Right hindlimb (tissue), 1 donor: ENCODE results near the gene USP19.
A peak's percentile ranks its signal among the peaks of the same experiment; 100 is the strongest.

Experiments used
- DNase-seq: peaks from one replicate; pipeline ENCODE4 v3.0.0-alpha.2; 2018

The USP19 gene, protein sequence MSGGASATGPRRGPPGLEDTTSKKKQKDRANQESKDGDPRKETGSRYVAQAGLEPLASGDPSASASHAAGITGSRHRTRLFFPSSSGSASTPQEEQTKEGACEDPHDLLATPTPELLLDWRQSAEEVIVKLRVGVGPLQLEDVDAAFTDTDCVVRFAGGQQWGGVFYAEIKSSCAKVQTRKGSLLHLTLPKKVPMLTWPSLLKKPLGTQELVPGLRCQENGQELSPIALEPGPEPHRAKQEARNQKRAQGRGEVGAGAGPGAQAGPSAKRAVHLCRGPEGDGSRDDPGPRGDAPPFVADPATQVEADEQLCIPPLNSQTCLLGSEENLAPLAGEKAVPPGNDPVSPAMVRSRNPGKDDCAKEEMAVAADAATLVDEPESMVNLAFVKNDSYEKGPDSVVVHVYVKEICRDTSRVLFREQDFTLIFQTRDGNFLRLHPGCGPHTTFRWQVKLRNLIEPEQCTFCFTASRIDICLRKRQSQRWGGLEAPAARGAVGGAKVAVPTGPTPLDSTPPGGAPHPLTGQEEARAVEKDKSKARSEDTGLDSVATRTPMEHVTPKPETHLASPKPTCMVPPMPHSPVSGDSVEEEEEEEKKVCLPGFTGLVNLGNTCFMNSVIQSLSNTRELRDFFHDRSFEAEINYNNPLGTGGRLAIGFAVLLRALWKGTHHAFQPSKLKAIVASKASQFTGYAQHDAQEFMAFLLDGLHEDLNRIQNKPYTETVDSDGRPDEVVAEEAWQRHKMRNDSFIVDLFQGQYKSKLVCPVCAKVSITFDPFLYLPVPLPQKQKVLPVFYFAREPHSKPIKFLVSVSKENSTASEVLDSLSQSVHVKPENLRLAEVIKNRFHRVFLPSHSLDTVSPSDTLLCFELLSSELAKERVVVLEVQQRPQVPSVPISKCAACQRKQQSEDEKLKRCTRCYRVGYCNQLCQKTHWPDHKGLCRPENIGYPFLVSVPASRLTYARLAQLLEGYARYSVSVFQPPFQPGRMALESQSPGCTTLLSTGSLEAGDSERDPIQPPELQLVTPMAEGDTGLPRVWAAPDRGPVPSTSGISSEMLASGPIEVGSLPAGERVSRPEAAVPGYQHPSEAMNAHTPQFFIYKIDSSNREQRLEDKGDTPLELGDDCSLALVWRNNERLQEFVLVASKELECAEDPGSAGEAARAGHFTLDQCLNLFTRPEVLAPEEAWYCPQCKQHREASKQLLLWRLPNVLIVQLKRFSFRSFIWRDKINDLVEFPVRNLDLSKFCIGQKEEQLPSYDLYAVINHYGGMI (N-terminal part only)

DNA sequence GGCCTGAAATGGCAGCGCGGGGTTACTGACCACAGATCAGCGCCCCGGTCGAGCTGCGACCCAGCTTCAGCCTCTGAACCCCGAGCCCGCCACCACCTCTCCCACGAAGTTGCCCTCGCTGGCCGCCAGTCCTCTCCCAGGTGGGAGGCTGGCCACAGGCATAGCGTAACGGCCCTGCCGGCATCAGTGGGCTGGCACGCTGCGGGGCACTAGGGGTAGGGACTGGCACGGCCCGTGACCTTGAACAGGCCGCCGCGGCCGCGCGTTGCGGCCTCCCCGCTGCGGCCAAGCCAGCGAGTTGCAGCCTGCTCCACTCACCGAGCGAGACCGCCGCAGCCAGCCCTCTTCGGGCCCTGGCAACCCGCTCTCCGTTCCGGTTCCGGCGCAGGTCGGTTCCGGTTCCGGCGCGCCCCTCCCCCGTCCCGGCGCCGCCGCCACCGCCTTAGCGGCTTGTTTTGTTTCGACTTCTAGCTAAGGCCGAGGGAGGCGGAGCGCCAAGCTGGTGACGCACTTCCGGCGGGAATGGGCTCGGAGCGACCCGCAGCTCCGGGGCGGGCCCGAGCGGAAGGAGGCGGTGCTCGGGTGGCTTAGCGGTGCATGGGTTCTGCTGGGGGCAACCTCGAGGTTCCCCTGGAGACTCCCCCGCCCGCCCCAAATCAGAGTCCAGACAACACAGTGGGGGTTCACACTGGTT, at the start of gene USP19:
Gene USP19 (minus strand): TSS at position 386 of the 694 bp plus-strand sequence. CDS start 1,678 bp downstream, outside the sequence.
- DNase-seq = peak; percentile 95

GRCh38 chr3:49166752-49167556, 46.3 kb upstream of the USP19 start:
- no peak for DNase-seq

GRCh38 chr3:49165771-49166751, 45.4 kb upstream of the USP19 start, which contains the start of gene CCDC71:
Gene CCDC71 (minus strand): TSS chr3:49166331. CDS start chr3:49164208, 2,123 bp downstream.
- peak; percentile 86 for DNase-seq

GRCh38 chr3:49164983-49165720, 44.5 kb upstream of the USP19 start:
- no peak for DNase-seq

DNA sequence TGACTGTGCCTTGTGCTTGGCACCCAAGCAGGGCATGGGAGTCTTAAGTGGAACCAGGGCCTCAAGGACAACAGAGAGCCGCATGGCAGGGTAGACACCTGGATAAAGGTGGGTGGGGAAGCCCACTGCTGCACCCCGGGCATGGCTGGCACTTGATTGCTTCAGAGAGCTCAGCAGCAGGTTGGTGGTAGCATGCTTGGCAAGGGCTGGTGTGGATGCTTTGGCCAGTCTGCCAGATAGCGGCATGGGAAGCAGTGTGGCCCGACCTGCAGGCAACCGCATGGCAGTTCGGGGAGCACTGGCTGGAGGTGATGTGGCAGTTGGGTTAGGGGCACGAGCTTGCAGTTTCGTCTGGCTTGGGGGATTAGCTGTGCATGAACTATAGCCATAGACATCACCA, 43.0 kb upstream of the USP19 start:
- no peak for DNase-seq

DNA sequence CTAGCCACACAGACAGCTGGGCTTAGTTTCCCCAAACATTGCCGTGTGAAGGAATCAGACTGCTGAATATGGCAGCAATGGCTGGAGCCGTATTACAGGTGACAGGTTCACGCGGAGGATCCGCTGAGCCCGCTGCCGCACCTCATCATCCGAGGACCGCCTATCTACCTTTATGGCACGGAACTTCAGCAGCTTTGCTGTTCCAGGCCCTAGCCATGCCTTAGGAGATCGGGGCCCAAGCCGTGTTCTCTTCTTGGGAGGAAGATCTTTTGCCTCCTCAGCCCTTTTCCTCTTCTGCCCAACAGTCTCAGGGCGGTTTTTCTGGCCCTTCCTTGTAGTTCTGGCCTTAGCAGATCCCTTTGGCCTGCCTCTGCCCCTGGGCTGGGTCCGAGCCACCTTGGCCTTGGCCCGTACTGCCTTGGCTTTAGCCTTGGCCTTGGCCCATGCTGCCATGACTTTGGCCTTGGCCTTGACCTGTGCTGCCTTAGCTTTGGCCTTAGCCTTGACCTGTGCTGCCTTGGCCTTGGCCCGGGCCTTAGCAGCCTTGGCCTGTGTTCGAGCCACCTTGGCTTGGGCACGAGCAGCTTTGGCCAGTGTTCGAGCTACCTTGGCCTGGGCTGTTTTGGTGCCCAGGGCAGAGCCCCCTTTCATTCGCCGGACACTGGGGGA, 42.3 kb upstream of the USP19 start:
- no peak for DNase-seq

DNA sequence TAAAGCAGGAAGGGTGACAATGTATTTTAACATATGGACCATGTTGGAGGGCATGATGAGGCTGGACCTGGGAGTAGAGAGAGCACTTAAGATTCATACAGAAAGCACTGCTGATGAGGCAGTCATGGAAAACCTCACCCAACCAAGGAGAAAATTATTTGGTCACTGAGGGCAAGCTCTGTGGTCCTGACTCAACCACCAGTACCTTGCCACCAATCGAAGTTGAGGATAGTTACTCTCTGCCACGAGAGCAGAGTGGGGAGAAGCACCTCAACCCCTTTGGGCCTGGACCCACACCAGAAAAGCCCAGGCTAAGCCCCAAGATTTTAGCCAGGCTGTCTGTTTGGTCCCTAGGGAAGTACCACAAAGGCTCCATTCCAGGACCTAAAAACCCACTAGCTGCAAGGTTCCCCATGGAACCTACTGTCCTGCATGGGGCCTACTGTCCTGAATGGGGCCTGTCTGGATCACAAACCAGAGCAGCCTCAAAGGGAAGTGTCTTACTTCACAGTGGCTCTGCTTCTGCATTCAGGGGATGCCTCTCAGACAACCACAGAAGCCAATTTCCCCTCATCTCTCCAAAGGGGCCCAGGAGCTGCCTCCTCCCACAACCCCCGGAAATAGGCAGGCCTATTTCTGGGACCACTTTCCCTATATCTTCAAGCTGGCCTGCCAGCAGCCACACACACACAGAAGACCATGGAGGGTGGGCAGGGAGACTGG, 41.3 kb upstream of the USP19 start:
- DNase-seq = no peak

GRCh38 chr3:49161197-49161596, 40.6 kb upstream of the USP19 start:
- no peak for DNase-seq

DNA sequence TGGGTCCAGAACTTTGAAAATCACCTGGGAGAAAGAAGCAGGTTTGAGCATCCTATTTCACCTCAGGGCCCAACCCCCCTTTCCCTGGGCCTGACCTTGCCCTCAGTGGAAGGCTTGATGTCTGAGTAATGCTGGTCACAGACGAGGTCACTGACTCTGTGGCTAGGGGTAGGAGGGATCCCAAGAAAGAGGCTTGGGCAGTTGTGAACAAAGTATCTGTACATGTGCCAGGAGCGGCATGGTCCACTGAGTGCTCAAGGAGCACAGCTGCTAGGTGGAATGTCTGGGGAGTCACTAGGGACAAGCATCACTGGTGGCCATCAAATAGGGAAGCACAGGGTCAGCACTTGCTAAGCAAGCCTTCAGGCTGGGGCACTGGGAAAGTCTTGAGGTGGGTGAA, 38.2 kb upstream of the USP19 start:
- DNase-seq = no peak

GRCh38 chr3:49158103-49158709, 37.6 kb upstream of the USP19 start:
- DNase-seq = no peak

DNA sequence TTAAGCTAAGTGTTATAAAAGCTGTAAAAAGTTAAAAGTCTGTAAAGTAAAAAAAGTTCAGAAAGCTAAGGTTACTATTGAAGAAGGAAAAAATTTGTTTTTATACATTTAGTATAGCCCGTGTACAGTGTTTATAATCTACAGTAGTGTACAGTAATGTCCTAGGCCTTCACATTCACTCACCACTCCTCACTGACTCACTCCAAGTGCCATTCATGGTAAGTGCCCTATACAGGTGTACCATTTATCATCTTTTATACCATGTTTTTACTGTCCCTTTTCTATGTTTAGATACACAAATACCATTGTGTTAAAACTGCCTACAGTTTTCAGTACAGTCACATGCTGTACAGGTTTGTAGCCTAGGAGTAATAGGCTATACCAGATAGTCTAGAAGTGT, 36.7 kb upstream of the USP19 start:
- no peak for DNase-seq

- no peak for DNase-seq
Observed at GRCh38 chr3:49153349-49153912, 32.8 kb upstream of the USP19 start.

DNA sequence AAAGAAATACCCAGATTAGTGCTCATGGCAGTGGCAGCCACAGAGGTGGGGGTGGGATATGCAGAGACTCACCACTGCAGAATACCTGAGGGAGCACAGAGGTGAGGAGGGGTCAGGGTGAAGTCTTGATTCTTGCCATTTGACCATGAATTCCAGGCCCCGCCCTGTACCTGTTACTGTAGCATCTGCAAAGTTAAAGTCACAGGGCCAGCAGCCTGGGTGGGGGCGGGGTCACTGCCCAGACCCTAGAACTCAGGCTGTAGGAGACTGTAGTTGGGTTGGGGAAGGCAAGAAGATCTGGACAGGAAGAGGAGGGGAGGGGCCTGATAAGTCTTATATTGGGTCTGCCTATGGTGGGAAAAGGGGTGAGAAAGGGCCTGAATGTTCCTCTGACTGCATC, 31.0 kb upstream of the USP19 start:
- no peak for DNase-seq

DNA sequence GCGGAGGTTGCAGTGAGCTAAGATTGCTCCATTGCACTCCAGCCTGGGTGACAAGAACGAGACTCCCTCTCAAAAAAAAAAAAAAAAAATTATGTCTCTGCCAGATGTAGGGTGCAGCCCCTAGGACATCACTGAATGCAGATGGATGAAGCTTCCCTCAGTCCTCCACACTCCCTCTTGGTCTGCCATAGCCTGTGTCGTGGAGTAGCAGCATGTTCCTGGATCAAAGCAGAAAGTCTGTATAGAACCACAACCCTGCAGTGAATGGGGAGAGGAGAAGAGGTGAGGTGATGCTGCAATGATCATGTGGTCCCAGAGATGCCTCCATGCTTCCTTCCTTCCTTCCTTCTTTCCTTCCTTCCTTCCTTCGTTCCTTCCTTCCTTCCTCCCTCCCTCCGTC, 27.5 kb upstream of the USP19 start:
- no peak for DNase-seq

DNA sequence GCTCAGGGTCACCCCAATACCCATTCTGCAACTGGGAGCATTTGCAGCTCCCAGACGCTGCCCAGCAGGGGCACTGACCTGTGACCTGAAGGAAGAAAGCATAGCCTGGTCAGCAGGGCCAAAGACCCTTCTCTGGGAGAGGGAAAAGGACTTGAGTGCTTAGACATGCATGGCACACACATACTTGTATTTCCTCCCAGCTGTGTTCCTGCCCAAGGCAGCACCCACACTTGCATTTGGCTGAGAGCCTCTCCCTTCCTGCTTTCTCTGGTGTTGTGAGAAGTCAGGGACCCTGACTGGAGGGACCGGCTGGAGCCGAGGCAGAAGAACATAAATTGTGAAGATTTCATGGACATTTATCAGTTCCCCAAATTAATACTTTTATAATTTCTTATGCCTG, 19.5 kb upstream of the USP19 start:
- DNase-seq = no peak

DNA sequence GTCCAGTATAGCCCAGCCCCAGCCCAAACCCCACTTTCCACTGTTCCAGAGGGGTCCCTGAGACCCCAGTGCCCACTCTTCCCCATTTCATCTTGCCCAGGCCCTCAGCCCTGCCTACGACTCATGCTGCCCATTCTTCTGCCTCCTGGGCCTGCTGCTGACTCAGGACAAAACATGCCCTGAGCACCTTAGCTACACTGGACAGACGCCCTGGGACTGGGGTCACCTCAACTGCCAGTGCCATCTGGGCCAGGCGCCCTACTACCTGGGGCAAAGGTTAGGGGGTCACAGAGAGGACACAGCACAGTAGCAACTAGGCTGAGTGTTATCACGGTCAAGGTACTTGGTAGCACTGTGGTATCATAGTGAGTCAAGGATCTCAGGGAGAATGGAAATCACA, 14.9 kb upstream of the USP19 start:
- DNase-seq = no peak
